NCI-H1092 treated with DMSO at 0.1 percent for 48 hours (cell line): ENCODE results near the gene TPO.

Experiments used
- DNase-seq: peaks from one replicate; lab custom pipeline; 2025; lab: John Stamatoyannopoulos, UW

TPO gene

DNA sequence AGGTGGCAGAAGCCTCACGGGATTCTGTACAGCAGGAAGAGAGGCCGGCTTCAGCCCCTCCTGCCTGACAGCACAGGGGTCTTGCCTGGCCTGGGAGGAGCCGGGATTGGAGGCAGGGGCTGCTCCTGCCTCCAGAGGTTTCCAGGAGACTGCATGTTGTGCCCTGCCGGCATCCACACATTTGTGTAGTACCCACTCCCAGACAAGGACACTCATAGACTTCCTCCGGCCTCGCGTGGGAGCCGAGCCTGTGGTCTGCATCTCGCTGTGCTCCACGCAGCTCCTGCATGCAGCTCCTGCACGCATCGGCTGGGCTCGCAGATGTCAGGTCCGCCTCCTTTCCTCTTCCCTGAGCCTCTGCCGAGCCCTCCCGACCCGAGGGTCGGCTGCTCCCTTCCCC, 34.7 kb downstream of the TPO start:
- no peak for DNase-seq

DNA sequence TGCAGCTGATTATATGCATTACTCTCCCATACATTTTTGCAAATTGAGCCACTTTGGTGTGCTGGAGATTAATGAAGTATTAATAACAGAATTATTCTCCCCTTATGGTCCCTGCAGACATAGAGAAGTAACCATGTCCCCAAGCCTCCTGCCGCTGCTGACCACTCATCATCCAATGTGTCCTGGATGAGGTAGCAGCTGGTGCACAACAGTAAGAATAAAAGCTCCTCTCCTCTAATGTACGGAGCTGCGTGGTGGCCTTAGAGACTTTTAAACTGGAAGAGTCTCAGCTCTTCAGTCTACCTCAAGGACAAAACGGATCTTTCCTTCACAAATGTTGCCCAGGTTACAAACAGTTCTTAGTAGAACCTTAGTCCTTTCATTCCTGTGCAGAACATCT, 37.7 kb downstream of the TPO start:
- no peak for DNase-seq

DNA sequence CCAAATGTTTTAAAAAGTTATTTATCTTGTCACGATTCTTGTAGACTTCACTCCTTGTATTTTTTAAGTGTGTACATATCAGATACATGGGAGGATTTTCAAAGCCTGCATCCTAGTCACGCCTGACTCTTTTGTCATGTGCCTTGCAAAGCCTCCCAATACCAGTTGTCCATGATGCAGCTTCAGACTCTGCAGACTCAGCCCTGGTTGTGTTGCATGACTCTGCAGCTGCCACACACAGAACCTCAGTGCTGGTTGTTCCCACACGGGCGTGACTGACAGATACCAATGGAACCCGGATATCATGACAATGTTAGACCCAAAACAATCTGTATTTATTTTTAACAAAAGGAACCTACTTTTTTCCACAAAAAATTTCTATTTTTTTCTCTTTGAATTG, 38.2 kb downstream of the TPO start:
- no peak for DNase-seq

DNA sequence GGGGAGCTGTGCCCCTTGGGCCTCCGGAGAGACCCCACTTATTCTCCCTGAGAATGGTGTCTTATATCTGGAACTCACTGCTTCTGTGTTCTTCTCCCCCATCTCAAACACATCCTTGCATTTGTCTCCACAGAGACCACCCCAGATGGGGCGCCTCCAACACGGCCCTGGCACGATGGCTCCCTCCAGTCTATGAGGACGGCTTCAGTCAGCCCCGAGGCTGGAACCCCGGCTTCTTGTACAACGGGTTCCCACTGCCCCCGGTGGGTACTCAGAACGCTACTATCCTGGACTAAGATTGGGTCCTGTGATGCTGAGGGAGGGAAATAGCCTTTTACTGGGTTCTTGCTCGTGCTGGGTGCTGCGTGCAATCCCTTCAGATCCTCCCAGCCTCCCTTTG, 40.3 kb downstream of the TPO start:
- no peak for DNase-seq

DNA sequence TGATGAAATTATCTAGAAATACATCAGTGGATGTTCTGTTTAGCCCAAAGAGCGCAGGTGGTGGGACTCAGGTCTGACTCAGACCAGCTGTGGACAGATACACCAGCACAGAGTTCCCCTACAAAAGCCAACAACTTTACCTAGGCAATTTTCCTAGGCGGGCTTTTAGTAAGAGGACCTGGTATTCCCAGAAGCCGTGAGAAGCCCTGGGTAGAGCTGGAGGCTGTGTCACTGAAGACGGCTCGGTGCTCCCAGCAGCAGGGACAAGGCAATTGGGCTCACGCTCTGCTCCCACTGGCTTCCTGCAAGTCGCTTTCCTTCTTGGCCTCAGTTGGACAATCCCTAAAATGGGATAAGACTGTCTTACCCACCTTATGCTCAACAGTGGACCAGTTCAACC, 41.1 kb downstream of the TPO start:
- DNase-seq, result no peak

DNA sequence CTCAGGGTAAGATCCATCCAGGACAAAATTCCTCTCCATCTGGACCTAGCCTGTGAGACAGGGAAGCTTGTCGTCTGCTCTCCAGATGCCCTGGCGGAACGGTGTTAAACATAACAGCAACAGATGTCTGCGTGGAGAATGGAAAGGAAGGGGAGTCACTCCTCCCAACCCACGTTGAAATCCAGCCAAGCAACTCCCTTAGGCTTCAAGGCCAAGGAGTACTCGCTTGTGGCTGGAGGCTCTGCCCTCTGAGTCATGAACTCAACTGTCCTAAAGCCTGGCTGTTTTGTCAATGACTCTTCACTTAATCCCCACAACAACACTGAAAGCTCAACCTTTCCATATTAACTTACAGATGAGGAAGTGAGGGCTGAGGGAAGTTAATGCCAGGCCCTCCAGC, 42.2 kb downstream of the TPO start:
- DNase-seq, result no peak

DNA sequence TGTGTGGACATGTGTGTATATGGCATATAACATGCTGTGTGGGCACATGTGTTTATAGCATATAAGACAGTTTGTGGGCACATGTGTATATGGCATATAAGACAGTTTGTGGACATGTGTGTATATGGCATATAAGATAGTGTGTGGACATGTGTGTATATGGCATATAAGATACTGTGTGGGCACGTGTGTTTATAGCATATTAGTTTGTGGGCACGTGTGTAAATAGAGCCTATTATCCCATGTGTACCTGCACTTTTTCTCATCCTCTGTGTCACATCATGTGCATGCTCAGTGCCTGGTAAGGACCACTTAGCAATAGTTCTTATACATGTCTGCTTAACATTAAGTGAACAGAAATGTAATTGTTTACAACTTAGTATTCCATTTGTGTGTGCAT, 45.2 kb downstream of the TPO start:
- no peak for DNase-seq

DNA sequence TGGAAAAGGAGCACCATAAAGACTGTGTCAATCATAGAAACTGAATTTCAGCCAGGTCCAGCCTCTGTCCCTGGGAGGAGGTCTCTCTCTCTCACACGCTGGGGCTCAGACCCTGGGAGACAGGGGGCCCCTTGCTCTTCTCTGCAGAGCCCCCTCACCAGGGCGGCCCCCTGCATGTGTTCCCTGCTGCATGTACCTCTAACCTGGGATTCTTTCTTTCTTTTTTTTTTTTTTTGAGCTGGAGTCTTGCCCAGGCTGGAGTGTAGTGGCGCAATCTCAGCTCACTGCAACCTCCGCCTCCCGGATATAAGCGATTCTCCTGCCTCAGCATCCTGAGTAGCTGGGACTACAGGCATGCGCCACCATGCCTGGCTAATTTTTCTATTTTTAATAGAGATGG, 46.5 kb downstream of the TPO start:
- no peak for DNase-seq

DNA sequence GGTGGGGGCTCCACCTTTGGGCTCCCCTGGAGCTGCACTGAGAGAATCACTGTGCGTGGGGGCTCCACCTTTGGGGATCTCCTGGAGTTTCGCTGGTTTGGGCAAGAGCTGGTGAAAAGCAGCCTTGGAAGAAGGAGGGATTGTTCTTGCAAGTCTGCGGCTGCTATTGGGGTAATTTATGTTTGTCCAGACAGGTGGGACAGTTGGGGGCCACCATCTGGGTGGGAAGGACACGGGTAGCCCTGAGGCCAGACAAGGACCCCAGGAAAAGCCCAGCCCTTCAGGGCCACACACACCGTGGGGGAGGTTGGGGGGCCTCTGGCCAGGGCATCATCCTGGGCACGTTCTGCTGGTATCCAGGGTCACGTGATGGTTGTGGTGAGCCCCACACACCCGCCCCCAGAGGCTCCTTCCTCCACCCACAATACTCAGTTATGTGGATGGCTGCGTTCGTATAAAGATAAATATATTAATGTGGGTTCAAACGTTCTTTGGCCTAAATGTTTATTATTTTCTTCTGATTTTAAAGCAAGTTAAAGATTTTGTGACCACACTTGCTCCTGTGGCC, 47.7 kb downstream of the TPO start:
- no peak for DNase-seq

DNA sequence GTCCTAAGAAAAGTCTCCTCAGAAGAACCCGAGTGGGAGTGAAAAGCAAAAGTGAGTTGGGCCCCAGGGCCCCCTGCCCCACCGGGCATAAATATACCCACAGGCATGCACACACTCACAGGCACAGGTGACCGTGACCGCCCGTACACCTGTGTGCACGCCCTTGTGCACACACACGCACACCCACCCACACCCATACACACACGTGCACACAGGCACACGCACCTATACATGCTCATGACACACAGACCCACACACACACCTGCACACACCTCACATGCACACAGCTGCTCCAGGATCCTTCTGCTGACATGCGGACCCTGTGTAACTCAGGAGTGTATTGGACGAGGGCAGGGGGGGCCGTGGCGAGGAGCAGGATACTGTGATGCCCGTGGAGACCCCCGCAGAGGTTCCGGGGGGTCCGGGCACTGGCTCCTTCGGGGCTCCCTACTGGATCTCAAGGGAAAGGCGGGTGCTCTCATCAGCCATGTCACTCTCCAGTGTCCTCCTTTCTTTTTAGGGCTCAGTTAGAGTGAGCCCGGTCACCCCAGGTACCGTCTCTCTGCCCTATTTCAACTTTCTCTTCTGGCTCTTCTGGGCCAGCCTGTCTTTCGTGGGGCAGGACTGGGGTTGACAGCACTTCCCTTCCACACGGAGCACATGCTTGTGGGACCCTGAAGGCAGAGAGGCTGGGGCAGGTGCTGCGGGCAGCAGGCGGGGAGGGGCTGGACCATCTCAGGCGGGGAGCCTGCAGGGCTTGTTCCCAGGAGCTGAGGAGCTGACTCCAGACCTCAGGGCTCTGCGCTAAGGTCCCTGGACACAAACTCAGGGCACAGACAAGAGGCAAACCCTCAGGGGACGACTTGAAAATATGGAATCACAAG, 48.5 kb downstream of the TPO start:
- DNase-seq, result no peak

DNA sequence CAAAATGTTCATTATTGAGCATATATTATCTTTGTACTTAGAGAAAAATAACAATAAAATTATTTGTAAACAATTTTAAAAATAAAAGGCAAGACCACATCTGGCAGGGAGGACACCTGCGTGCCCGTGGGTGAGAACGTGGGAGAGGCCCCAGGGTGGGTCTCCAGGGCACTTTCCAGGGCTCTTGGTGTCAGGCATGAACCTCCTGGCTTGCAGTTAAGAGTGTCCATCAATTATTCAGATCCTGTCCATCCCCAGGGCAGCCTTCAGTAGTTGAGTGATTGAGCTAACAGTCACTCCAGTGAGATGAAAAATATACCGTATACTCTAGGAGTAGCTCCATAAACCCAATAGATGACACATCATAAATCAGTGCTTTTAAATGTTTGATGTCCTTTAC, 49.7 kb downstream of the TPO start:
- DNase-seq, result no peak

DNA sequence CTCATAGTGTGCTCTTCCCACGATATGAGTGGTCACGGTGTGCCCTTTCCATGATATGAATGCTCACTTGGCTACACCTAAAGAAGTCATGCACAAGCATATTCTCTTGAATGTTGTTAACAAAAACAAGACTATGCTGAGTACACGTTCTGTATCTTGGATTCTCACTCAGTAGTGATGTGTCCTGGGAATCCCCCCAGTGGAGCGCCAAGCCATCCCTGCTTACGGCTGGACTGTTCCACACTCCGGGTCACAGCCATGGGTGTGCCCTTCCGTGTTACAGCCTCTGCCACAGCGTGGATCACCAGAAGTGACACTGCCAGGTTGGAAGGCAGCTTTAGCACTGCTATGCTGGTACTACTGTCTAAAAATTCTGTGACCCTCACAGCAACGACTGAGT, 59.1 kb downstream of the TPO start:
- DNase-seq, result no peak

DNA sequence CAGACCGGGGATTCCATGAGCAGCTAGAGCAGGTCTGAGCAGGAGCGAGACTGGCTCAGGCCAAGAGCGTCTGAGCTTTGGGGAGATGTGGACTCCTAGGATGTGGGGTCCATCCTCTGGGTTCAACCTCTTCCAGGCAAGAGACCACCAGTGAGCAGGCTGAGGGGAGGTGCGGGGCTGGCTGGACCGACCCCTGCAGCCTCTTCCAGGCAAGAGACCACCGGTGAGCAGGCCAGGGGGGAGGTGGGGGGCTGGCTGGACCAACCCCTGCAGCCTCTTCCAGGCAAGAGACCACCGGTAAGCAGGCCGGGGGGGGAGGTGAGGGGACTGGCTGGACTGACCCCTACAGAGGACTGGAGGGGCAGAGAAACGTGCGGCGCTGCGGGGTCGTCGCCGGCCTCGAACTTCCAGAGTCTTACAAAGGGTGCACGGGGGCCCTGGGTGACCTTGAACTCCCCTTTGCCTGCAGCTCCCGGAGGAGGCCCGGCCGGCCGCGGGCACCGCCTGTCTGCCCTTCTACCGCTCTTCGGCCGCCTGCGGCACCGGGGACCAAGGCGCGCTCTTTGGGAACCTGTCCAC, 63.4 kb downstream of the TPO start:
- no peak for DNase-seq

DNA sequence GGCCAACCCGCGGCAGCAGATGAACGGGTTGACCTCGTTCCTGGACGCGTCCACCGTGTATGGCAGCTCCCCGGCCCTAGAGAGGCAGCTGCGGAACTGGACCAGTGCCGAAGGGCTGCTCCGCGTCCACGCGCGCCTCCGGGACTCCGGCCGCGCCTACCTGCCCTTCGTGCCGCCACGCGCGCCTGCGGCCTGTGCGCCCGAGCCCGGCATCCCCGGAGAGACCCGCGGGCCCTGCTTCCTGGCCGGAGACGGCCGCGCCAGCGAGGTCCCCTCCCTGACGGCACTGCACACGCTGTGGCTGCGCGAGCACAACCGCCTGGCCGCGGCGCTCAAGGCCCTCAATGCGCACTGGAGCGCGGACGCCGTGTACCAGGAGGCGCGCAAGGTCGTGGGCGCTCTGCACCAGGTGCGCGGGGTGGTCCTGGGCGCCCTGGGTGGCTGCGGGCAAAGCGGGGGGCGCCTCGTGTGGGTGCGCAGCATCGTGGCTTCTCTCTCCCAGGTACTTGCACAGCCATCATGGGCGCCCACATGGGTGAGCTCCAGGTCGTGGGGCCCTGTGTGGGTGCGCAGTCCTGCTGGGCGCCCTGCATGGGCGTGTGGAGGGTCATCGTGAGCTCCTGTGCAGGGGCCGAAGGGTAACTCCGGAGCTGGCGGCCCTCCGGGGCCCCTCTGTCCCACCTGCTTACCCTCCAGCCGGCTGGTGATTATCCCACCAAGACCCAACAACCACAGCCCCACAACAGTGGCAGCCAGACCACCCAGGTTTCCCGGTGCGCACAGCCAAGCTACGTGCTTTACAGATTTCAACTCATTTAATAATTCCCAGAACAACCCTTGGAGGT, 64.2 kb downstream of the TPO start:
- no peak for DNase-seq

DNA sequence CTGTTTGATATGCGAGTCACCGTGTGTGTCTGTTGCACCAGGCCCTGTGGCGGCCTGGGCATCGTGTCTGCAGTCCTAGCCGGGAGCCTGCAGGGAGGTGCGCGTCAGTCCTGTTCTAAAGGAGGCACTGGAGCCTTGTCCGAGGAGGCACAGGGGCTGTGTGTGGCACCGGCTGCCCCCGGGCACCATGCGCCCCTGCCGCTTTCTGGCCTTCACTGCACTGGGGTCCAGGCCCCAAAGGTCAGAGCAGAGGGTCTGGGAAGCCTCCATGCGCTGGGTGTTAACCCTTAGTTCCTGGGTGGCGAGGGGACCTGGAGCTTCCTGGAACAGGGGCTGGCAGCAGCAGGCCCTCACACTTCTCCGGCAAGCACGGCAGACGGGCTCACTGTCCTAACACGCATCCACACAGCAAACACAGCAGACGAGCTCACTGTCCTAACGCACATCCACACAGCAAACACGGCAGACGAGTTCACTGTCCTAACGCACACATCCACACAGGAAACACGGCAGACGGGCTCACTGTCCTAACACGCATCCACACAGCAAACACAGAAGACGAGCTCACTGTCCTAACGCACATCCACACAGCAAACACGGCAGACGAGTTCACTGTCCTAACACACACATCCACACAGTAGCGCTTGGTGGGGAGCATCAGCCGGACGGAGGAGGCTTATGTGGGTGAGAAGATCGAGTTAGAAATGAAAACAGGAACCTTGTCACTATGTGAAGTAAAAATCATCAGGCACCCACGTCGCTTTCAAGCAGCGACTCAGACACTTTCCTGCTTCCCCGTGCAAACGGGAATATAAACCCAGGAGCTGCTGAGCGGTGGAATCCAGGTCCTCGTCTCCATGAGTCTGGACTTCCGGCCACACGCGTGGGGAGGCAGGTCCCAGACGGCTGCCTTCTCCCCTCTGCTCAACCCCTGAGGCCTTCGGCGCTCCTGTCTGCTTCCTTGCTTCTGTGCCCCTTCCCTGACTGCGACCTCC, 65.3 kb downstream of the TPO start:
- no peak for DNase-seq

DNA sequence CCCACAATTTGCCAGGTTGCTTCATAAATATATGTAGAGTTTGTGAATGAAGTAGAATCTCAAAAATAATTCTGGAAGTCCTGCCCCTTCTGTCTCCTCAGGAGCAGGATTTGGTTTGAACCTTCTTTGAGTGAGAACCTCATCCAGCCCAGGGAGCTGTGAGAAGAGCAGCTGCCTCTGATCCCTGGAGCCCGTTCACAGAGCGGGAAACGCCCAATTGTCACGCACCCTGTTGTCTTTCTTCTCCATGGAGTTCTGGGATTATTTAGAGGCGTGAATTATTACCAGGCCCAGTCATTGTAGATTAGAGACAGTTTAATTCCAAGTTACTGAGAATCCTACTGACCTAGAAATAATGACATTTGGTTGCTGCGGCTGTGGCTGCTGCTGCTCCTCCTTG, 66.1 kb downstream of the TPO start:
- DNase-seq, result no peak

DNA sequence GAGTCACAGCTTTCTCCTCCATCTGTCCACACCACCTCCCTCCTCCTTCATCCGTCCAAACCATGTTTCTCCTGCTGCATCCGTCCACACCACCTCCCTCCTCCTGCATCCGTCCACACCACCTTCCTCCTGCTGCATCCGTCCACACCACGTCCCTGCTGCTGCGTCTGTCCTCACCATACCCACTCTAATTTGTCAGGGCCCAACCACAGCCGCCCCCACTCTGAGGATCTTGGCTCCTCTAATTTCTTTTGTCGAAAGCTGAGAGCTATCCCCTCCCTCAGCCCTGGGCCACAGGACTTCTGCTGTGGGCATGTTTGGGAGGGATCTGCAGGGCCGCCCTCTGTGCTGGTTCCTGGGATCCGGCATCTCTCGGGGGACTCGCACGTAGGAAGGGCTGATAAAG, 67.4 kb downstream of the TPO start:
- no peak for DNase-seq

DNA sequence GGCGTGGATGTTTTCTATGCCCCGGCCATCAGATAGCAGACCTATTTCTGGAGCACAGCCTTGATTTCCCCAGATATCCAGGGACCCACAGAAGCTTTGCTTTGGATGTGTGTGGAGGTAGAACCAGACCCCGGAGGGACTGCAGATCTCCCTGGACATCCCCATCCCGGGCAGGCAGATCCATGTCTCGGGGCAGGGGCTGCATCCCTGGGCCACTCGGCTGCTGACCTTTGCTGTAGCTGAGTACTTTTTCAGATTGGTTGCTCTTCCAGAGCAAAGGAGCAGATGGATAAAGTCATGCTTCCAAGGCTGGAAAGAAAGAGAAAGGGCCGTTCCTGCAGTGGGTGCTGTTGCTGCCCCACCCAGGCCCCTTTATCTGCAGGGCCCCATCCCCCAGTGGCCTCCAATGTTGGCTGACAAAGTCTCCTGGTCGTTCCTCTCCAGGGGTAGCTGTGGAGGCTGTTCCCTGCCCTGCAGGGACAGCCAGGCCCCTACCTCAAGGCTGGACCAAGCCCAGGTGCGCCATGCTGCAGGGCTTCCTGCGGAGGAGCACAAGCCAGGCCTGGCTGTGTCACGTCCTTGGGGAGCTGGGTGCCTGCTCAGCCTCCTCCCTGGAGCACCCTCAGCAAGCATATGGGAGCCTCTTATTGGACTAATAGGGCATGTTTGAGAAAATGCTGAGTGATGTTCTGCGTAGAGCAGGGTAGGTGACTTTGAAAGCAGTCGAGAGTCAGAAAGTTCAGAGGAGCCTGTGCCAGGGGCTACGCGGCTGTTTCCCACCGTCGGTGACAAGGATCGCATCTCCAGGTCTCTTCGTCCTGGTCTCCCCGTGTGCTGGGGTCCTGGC, 68.4 kb downstream of the TPO start:
- no peak for DNase-seq

DNA sequence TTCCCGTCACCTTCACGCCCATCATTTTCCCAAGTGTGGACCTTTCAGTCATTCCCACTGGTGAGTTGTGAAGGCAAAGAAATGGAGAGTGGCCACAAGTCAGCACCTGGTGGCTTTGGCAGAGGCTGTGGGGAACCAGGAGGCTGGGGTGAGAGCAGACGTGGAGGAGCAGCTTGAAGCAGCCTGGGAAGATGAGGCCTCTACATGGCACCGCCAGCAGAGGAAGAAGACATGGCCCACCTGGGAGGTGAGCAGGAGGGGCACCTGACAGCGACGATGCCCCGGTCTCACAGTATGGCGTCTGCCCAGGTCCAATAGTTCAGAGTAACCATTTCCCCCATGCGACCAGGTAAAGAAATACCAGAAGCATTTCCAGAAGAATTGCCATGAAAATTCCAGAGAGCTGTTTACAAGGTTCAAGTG, 69.0 kb downstream of the TPO start:
- no peak for DNase-seq

DNA sequence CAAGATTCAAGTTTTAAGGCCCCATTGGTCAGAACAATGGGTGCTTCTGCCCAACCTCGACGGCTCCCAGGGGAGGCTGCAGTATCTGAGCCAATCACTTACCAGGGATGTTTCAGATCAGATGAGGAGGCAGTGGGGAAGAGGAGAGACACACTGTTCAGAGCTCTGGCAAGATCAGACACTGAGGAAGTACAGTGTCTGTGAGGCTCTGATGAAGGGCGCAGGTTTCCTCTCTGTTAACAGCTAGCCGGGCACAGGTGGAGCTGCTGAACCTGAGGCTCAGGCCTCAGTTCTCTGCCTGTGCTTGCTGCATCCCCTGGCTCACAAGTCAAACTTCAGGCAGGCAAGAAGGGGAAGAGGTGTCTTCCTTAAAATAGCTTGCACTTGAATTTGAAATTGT, 69.7 kb downstream of the TPO start:
- no peak for DNase-seq
